Gastrocnemius medialis (tissue), 4 donors: Measurements from ENCODE around the gene TXNRD2. TPM values are rescaled to one million over a fixed set of nuclear protein-coding genes. Genes with fewer than 3 reads are reported as not detected.

ENCODE experiments used
- ATAC-seq, 2 donors: fragments of 150-250 bp; one replicate each; pipeline ENCODE4 v1.9.1; 2016
- DNase-seq, 2 donors: peaks; one replicate each; pipeline ENCODE4 v3.0.0-alpha.2; 2019
- H3K27ac ChIP-seq, 4 donors: fragments of 200-600 bp; sonication (generic); 1 replicate in 1 of 4; 2 replicates in 3 of 4; pipeline ENCODE4 v1.5.1; 2016 to 2018; ENCODE audit warnings: mild to moderate bottlenecking in 2 of 4, moderate library complexity in 1 of 4
- H3K27me3 ChIP-seq, 3 donors: fragments of 200-600 bp; sonication (generic) in 2 of 3; 1 replicate in 1 of 3; 2 replicates in 2 of 3; pipeline versions ENCODE4 v1.5.1 to v1.6.0; 2016 to 2019; ENCODE audit warnings: mild to moderate bottlenecking in 1 of 3, moderate library complexity in 1 of 3
- H3K36me3 ChIP-seq, 2 donors: fragments of 200-600 bp; sonication (generic) in 1 of 2; one replicate each; pipeline ENCODE4 v1.5.1; 2017 to 2018
- H3K4me1 ChIP-seq, 2 donors: fragments of 200-600 bp; sonication (generic) in 1 of 2; one replicate each; pipeline ENCODE4 v1.5.1; 2016 to 2017; ENCODE audit warnings: mild to moderate bottlenecking in 2 of 2
- H3K4me3 ChIP-seq, 4 donors: fragments of 200-600 bp; sonication (generic) in 3 of 4; 1 replicate in 1 of 4; 2 replicates in 3 of 4; pipeline ENCODE4 v1.5.1; 2016 to 2019; ENCODE audit warnings: mild to moderate bottlenecking in 2 of 4
- H3K9me3 ChIP-seq, 3 donors: fragments of 200-600 bp; sonication (generic) in 2 of 3; 1 replicate in 1 of 3; 2 replicates in 2 of 3; pipeline ENCODE4 v1.5.1; 2016 to 2019
- CTCF ChIP-seq, 5 experiments: fragments of 450-650 bp in 3 of 5; fragments of 200-600 bp in 2 of 5; sonication (generic) in 2 of 5; IDR thresholded peaks in 4 of 5; conservative IDR thresholded peaks in 1 of 5; 1 replicate in 4 of 5; 2 replicates in 1 of 5; pipeline ENCODE4 v1.5.1; 2016 to 2019; ENCODE audit warnings: antibody characterized with exemption in 5 of 5, mild to moderate bottlenecking in 3 of 5, moderate library complexity in 3 of 5
- POLR2A ChIP-seq, 2 donors: fragments of 450-650 bp; IDR thresholded peaks; one replicate each; pipeline ENCODE4 v1.6.1; 2017; ENCODE audit warnings: antibody characterized with exemption in 2 of 2, mild to moderate bottlenecking in 2 of 2, moderate library complexity in 2 of 2
- in situ Hi-C, 4 donors: fragments of 200-750 bp; cut with MboI; loops; one replicate each; pipeline versions ENCODE4 v1.15.0 to v1.8.0; 2017; ENCODE audit warnings: low sequenced_read_pairs in 4 of 4
- intact Hi-C: fragments of 100-400 bp; cut with DNase I; formaldehyde crosslinking; loops from one replicate; pipeline ENCODE4 v1.15.1; 2023; ENCODE audit warnings: low total_unique reads
- total RNA-seq, 4 donors: library from RNA; depleted of rRNA; stranded (reverse); fragments of >200 nt; gene quantifications; one replicate each; pipeline versions ENCODE4 v1.1.0 to v1.2.3, GENCODE V29; 2016

TXNRD2 gene
- total RNA-seq, 4 donors from 2014 or later = 9.0 to 18.0 (median 14.4) TPM

- in situ Hi-C loops (no loop called here), intact Hi-C loops (no loop called here)
- Histone ChIP-seq H3K36me3 (no peaks in the 10 kb centered on the region), H3K4me3 (no peak overlapping the region), H3K4me1 (peaks cover 0 to 7% of the 10 kb centered on the region in 2 donors), H3K27ac (no peak overlapping the region), H3K27me3 (no peaks in the 10 kb centered on the region), H3K9me3 (no peaks in the 10 kb centered on the region)
- DNase-seq (no peak), ATAC-seq (no peak)
- TF ChIP-seq POLR2A (IDR thresholded peaks at IDR 0.05) = no peak
Measured at GRCh38 chr22:19933341-19934241, 8.0 kb downstream of the TXNRD2 start.

GRCh38 chr22:19932367-19933206 lies 9.0 kb downstream of the TXNRD2 start:
- intact Hi-C loops (no loop called here), in situ Hi-C loops (no loop called here)
- ATAC-seq = peak in 1 of 2 donors; percentile 33
- Histone ChIP-seq H3K27ac (no peak overlapping the region), H3K9me3 (no peaks in the 10 kb centered on the region), H3K4me1 (peaks cover 0 to 7% of the 10 kb centered on the region in 2 donors), H3K36me3 (no peaks in the 10 kb centered on the region), H3K27me3 (no peaks in the 10 kb centered on the region), H3K4me3 (no peak overlapping the region)
- DNase-seq = peak in 1 of 2 donors; percentile 30
- no peak for TF ChIP-seq CTCF (IDR thresholded peaks at IDR 0.05 in 4 of 5, conservative IDR thresholded peaks at IDR 0.05 in 1 of 5)
- no peak for TF ChIP-seq POLR2A (IDR thresholded peaks at IDR 0.05)

- Histone ChIP-seq H3K4me1 (peaks cover 0 to 7% of the 10 kb centered on the region in 2 donors), H3K36me3 (no peaks in the 10 kb centered on the region), H3K4me3 (no peak overlapping the region), H3K27me3 (no peaks in the 10 kb centered on the region), H3K27ac (no peak overlapping the region), H3K9me3 (no peaks in the 10 kb centered on the region)
- ATAC-seq = no peak
- in situ Hi-C loops = no loop called here
- intact Hi-C loops = no loop called here
- no peak for DNase-seq
- TF ChIP-seq CTCF (IDR thresholded peaks at IDR 0.05 in 4 of 5, conservative IDR thresholded peaks at IDR 0.05 in 1 of 5) = no peak
- TF ChIP-seq POLR2A (IDR thresholded peaks at IDR 0.05) = no peak
Measured at GRCh38 chr22:19931514-19931913, 10.1 kb downstream of the TXNRD2 start.

GRCh38 chr22:19930551-19931486 lies 10.8 kb downstream of the TXNRD2 start:
- DNase-seq (no peak), ATAC-seq (no peak)
- Histone ChIP-seq H3K4me1 (peaks cover 0 to 7% of the 10 kb centered on the region in 2 donors), H3K9me3 (no peaks in the 10 kb centered on the region), H3K36me3 (no peaks in the 10 kb centered on the region), H3K4me3 (no peak overlapping the region), H3K27ac (no peak overlapping the region), H3K27me3 (no peaks in the 10 kb centered on the region)
- intact Hi-C loops (no loop called here), in situ Hi-C loops (no loop called here)
- TF ChIP-seq POLR2A (IDR thresholded peaks at IDR 0.05) = no peak
- no peak for TF ChIP-seq CTCF (IDR thresholded peaks at IDR 0.05 in 4 of 5, conservative IDR thresholded peaks at IDR 0.05 in 1 of 5)
